HG02610 (cell line): ENCODE results near the gene FXYD5.
"Not testable (repeated sequence)": the region's sequence is repeated elsewhere in the genome, so short reads cannot be mapped to it uniquely, and the experiment has no call there.

Experiments used
- ATAC-seq: cut with Tn5 transposase; IDR thresholded peaks from one replicate; pipeline ENCODE4 v1.9.1; 2021; ENCODE audit warnings: mild to moderate bottlenecking, moderate library complexity; ENCODE audit not compliant: unreplicated experiment

Gene FXYD5

GRCh38 chr19:35177377-35178274, 23.1 kb downstream of the FXYD5 start:
- ATAC-seq: no peak

GRCh38 chr19:35178701-35179100, 24.2 kb downstream of the FXYD5 start:
- no peak for ATAC-seq

- ATAC-seq: no peak
Observed at GRCh38 chr19:35179830-35180229, 25.3 kb downstream of the FXYD5 start.

DNA sequence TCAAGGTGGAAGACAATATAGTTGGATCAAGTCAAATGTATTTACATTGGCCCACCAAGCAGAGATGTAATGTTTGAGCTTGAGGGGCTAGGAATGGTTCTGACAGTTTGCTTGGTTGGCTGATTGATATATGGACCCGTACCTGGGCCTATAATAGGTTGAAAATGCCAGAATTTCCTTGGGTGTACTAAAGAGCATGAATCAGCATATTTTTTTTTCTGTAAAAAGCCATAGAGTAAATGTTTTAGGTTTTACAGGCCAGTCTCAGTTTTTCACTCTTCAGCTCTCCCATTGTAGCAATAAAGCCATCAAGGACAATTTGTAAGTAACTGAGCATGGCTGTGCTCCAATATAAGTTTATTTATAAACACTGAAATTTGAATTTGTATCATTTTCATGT, 26.9 kb downstream of the FXYD5 start:
- ATAC-seq: no peak

- ATAC-seq: no peak
Observed at GRCh38 chr19:35184267-35184666, 29.7 kb downstream of the FXYD5 start.

GRCh38 chr19:35184884-35185283, 30.3 kb downstream of the FXYD5 start:
- no peak for ATAC-seq

DNA sequence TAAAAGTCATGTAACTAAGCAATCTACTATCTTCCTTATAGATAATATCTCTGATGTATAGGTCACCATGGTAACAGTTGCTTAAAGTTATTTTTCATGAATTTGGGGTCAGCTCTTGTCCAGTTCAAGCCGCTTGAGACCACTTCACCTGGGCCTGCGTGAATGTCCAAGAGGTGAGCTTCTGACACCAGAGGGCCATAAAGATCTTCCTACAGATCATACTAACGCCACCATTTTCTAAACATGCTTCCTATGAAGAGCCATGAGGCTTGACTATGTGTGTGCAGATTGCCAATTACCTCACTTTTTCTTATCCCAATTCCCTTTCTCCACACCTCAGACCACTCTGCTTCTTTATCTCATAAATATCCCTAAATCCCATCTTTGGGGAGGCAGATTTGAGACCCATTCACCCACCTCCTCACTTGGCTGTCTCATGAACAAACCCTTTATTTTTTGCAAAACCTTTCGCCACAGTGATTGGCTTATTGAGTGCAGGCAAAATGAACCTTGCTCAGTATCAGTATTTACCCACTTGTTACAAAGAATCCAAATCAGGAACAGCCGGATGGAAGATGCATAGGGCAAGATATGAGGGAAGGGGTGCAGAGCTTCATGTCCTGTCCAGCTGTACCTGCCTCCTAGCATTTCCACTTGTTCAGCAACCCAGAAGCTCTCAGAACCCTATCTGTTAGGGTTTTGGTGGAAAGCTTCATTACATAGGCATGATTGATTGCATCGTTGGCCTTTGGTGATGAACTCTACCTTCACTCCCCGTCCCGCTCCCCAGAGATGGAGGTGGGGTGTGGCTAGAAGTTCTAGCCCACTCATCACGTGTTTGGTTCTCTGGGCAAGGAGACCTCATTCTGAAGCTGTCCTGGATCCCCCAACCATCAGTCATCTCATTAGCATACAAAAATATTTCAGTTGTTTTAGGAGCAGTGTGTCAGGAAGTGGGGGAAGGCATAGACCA, 39.8 kb downstream of the FXYD5 start:
- no peak for ATAC-seq

- ATAC-seq: no peak
Observed at GRCh38 chr19:35195830-35196229, 41.3 kb downstream of the FXYD5 start.

- not testable (repeated sequence) for ATAC-seq
Observed at GRCh38 chr19:35196861-35197260, 42.3 kb downstream of the FXYD5 start.

DNA sequence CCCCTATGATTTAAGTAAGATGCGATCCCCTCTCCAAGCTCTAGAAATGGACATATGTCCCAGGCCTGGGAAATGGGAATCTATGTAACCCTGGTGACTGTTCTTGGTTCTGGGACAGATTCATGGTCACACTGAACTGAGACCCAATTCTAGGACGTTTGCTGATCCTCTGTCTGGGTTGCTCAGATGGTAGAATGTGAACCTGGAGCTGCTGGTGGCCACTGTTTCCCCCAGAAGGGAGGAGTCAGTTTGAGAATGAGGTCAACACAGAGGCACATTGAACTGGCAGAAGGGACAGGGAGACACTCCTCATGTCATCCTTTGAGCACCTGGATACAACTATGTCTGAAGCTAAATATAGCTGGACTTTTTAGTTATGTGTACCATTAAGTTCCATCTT, 44.9 kb downstream of the FXYD5 start:
- ATAC-seq: no peak

DNA sequence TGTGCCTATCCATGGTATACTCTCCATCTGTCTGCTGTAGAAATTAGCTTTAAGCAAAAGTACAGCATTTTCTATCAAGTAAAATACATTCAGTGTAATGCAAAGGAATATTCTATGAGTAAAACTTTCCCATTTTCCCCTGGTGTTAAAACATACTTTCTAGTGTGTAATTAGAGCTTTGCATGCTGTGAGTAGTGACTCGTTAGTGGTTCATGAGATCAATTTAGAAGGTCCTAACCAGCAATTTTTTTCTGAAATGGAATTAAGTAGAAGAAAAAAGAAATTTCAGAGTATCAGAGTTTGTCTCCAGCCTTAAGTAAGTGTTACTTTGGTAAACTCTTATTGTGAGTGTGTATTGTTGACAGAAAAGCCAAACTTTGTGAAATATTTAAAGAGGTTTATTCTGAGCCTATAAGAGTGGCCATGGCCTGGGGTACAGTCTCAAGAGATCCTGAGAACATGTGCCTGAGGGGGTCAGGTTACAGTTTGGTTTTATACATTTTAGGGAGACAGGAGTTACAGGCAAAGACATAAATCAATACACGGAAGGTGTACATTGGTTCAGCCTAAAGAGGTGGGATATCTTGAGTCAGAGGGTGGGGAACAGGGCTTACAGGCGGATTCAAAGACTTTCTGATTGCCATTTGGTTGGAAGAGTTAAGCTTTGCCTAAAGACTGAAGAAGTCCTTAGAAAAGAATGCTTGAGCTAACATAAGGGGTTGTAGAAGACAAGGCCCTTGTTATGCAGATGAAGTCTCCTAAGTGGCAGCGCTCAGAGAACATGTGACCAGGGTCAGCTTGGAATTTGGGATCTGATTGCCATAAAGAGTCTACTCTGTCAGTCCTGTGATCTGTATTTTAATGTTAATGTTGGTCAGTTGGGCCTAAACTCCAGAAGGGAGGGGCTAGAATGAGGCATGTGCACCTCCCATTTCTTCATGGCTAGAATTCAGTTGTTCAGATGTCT, 48.5 kb downstream of the FXYD5 start:
- ATAC-seq: no peak

DNA sequence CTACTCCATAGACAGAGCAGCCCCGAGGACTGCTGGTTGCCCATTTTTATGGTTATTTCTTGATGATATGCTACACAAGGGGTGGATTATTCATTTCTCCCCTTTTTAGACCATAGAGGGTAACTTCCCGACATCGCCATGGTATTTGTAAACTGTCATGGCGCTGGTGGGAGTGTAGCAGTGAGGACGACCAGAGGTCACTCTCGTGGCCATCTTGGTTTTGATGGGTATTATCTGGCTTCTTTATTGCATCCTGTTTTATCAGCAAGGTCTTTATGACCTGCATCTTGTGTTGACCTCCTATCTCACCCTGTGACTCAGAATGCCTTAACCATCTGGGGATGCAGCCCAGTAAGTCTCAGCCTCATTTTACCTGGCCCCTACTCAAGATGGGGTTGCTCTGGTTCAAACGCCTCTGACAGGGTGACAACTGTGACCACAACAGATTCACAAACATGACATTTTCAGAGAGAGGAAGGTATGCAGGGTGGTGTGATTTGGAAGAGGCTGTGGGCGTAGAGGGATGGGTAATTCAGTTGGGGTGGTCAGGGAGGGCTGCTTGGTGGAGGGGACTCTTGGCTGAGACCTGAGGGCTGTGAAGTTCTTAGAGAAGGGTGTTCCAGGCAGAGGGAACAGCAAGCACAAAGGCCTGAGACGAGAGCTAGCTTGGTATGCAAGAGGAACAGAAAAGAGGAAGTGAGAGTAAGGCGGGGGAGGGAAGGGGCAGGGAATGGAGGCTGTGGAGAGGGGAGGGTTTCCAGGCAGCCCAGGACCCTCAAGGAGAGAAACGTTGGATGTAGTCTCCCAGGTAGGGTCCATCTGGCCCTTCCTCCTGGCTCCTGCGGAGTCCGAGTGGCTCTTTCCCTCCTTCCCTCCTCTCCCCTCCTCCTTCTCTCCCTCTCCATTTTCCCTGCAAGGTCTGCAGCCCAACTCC, 50.5 kb downstream of the FXYD5 start:
- ATAC-seq: peak; percentile 80

GRCh38 chr19:35205733-35206323, 51.3 kb downstream of the FXYD5 start:
- no peak for ATAC-seq

- ATAC-seq: peak; percentile 39
Observed at GRCh38 chr19:35206379-35206778, 51.8 kb downstream of the FXYD5 start.

- no peak for ATAC-seq
Observed at GRCh38 chr19:35206855-35207254, 52.3 kb downstream of the FXYD5 start.

- ATAC-seq: no peak
Observed at GRCh38 chr19:35207391-35207871, 52.9 kb downstream of the FXYD5 start.

DNA sequence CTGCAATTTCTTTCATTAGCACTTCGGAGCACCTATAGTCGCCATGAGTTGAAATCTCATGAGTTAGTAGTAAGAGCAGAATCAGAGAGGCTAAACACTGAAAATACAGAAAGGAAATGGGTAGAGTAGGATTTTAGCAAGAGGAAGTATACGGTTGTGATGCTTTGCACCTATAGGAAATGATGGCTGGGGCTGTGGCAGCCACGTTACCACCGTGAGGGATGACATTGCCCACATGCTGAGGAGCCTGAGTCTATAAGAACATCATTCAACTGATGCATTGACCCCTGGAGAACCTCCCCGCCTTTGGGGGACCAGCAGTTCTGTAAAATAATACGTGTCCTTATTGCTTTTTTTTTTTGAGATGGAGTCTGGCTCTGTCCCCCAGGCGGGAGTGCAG, 53.6 kb downstream of the FXYD5 start:
- ATAC-seq: no peak

- ATAC-seq: no peak
Observed at GRCh38 chr19:35209646-35210045, 55.1 kb downstream of the FXYD5 start.
